ENCODE measurements around the gene ZDHHC7. TPM values are rescaled to one million over a fixed set of nuclear protein-coding genes. Genes with fewer than 3 reads are reported as not detected.
A peak's percentile ranks its signal among the peaks of the same experiment; 100 is the strongest.

ZDHHC7 gene
- total and polyA plus RNA-seq, 9 of the 15 experiments (the other 6 are each of a cell fraction or from before 2014, with no cell fraction given), result 1.7 to 49.7 (median 37.4) TPM

GRCh38 chr16:85027349-85027957 lies 16.1 kb upstream of the ZDHHC7 start, which contains the start of gene KIAA0513:
Gene KIAA0513 (plus strand): TSS chr16:85027795. CDS start chr16:85067072, 39,277 bp downstream.
- ChIA-PET POLR2A (interaction anchor here (0.7 to 4.5 kb wide), 8 partner anchors 12 to 267 kb away, joined by 3 to 50 read pairs (median 4); partner anchors contain the start of gene ZDHHC7), CTCF (ENCODE audit: low intra/inter-chr PET ratio) (no interaction called here)
- Histone ChIP-seq H3K4me1 (replicated peaks in 1 of 2; ENCODE audit: control insufficient read depth in 2 of 2, insufficient read depth in 2 of 2, low read length in 2 of 2) (peaks cover 33 to 39% of the 10 kb centered on the region in 2 experiments), H3K36me3 (ENCODE audit: control insufficient read depth, insufficient read depth, low read length) (no peaks in the 10 kb centered on the region; the same call in 2 of the 3 replicates), H3K9me1 (ENCODE audit: control insufficient read depth, insufficient read depth, low read length) (no peaks in the 10 kb centered on the region), H3K9me3 (replicated peaks; ENCODE audit: control insufficient read depth, insufficient read depth, low read depth, low read length) (no peaks in the 10 kb centered on the region), H3K79me2 (ENCODE audit: control insufficient read depth, insufficient read depth, low read length) (peaks cover 4% of the 10 kb centered on the region; the same call in 2 of the 3 replicates), H2AFZ (ENCODE audit: low read depth, low read length) (peak within 1 kb of the TSS; percentile 84), H3K27me3 (ENCODE audit: control insufficient read depth in 2 of 2, insufficient read depth in 2 of 2, low read length in 2 of 2) (no peaks in the 10 kb centered on the region), H3K4me2 (ENCODE audit: insufficient read depth, low read length) (peak within 1 kb of the TSS; percentile 72), H3K4me3 (peak within 1 kb of the TSS; percentile 75), H3K27ac (ENCODE audit: extremely low read depth, low read depth, low read length) (peak within 1 kb of the TSS; percentile 57), H3K9ac (ENCODE audit: insufficient read depth in 1 of 2, low read depth in 2 of 2, low read length in 2 of 2) (peak within 1 kb of the TSS; percentile 63 to 93), H4K20me1 (replicated peaks; ENCODE audit: control insufficient read depth, insufficient read depth, low read length) (no peaks in the 10 kb centered on the region)
- intact Hi-C loops (cut with micrococcal nuclease), result loop anchor here (5.0 kb wide), 1 partner anchor 60 kb away; no protein-coding TSS in a partner anchor
- BruUV-seq (replicated peaks), result no TSS peak
- under 1% methylated on average over 45 of the region's 59 CpGs for WGBS (ENCODE audit: insufficient coverage, low coverage, missing lambda C conversion rate)
- in situ Hi-C loops (cut with MboI), result no loop called here
- FAIRE-seq (peak; percentile 35), ATAC-seq (peak; percentile 92), DNase-seq (ENCODE audit: extremely low read depth in 1 of 4, low spot score in 3 of 4) (peak; percentile 98 to 100 (median 100))
- no peak for TF ChIP-seq ZNF316 (IDR thresholded peaks at IDR 0.05)
- TF ChIP-seq TCF7L2 (IDR thresholded peaks at IDR 0.05; ENCODE audit: low read depth, low read length), result no peak
- no peak for TF ChIP-seq THRAP3 (IDR thresholded peaks at IDR 0.05; ENCODE audit: borderline replicate concordance)
- TF ChIP-seq LARP7 (IDR thresholded peaks at IDR 0.05), result no peak
- TF ChIP-seq U2AF2 (optimal IDR thresholded peaks at IDR 0.05; ENCODE audit: low read depth, low read length), result no peak
- TF ChIP-seq ZBTB26 (CRISPR knock-in tag; IDR thresholded peaks at IDR 0.05), result 0 out of 2 replicates have a peak, but pooled peaks have one; percentile 53
- no peak for TF ChIP-seq SRSF7 (optimal IDR thresholded peaks at IDR 0.05; ENCODE audit: low read depth, low read length)
- peak; percentile 92; the same call in 1 of the 2 replicates for TF ChIP-seq CLOCK (CRISPR knock-in tag; IDR thresholded peaks at IDR 0.05; ENCODE audit: borderline replicate concordance)
- 0 out of 4 replicates have a peak, but pooled peaks of 1 of the 2 experiments have one; percentile 37 for TF ChIP-seq ZMIZ1 (IDR thresholded peaks at IDR 0.05; ENCODE audit: low read depth in 2 of 2, low read length in 2 of 2)
- peak; percentile 84; the same call in 1 of the 2 replicates for TF ChIP-seq HOMEZ (CRISPR knock-in tag; IDR thresholded peaks at IDR 0.05)
- TF ChIP-seq ZSCAN29 (IDR thresholded peaks at IDR 0.05), result no peak
- TF ChIP-seq ATF7 (IDR thresholded peaks at IDR 0.05), result peak; percentile 75

All from K562 (cell line).